GM18858 (cell line): ENCODE measurements around the gene XRRA1.
"Not testable (repeated sequence)": the region's sequence is repeated elsewhere in the genome, so short reads cannot be mapped to it uniquely, and the experiment has no call there.

Experiments used
- ATAC-seq: cut with Tn5 transposase; IDR thresholded peaks from one replicate; pipeline ENCODE4 v1.9.1; 2021; ENCODE audit not compliant: unreplicated experiment

Gene XRRA1

DNA sequence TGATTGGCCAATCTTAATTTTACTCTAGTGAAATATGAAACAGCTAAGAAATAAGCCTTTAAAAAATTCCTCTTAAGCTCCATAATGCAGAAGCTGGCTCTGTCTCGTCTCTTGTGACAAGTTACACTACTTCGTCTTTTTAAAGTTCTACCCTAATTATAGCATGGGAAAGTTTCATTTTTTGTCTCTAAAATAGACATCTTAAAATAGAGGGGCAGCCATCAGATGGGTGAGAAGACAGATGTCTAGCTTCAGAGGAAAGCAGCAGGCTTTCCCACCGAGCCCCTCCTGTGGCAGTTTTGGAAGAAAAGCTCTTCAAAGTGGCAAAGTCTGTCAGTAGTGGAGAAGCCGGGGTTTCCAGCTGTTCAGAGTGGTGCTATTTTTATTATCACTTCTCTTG is 39.5 kb downstream of the XRRA1 start:
- ATAC-seq = no peak

DNA sequence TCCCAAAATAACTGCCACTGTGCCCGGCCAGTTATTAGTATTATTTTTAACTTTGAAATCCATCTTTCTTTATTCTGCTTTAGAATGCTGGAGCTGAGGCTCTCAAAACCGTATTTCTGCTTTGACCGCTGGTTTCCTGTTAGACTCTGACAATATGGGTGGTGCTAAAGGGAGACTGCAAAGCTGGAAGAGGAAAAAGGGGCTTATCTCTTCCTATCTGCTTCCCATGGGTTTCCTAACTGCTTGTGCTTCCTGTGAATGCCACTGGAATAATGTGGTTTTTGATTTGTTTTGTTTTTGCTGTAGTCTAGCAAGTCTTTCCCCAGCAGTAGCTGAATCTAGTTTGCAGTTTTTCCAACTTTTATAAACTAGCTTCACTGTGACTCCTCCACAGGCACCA is 43.6 kb downstream of the XRRA1 start:
- ATAC-seq = no peak

DNA sequence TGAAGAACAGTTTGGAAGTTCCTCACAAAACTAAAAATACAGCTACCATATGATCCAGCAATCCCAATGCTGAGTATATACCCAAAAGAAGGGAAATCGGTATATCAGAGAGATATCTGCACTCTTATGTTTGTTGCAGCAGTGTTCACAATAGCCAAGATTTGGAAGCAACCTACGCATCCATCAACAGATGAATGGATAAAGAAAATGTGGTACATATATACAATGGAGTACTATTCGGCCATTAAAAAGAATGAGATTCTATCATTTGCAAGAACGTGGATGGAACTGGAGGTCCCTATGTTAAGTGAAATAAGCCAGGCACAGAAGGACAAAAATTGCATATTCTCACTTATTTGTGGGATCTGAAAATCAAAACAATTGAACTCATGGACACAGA is 46.5 kb downstream of the XRRA1 start:
- ATAC-seq = no peak

DNA sequence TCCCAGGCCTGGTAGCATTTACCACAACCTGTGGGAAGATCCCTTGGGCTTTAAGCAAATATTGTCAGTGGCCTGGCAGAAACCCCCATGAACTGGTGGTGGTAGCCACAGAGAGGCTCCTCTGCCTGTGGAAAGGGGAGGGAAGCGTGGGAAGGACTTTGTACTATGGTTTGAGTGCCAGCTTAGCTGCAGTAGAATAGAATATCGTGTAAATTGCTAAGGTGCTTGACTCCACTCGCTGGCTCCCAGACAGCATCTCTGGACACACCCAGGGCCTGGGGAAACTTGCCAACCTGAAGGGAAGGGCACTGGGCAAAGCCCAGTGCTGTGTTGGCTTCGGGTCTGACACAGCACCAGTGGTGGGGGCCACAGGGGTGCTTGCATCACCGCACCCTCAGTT is 52.6 kb downstream of the XRRA1 start:
- no peak for ATAC-seq

DNA sequence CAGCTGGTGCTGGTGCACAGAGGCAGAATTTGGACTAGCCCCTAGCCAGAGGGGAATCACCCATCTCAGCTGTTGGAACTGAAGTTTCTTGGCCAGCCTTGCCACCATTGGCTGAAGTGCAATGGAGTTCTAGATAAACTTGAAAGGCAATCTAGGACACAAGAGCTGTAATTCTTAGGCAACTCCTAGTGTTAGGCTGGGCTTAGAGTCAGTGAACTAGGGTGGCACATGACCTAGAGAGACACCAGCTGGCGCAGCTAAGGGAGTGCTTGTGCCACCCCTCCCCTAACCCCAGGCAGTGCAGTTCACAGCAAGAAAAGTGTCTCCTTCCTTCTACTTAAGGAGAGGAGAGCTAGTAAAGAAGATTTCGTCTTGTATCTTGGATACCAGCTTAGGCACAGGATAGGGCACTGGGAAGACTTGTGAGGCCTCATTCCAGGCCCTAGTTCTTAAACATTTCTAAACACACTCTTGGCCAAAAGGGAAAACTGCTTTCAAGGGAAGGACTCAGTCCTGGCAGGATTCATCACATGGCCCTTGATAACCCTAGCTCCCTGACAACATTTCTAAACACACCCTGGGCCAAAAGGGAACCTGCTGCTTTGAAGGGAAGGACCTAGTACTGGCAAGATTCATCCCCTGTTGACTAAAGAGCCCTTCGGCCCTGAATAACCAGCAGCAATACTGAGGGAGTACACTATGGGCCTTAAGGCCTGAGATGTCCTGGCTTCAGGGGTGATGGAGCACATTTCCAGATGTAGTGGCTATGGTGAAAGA is 53.4 kb downstream of the XRRA1 start:
- no peak for ATAC-seq

DNA sequence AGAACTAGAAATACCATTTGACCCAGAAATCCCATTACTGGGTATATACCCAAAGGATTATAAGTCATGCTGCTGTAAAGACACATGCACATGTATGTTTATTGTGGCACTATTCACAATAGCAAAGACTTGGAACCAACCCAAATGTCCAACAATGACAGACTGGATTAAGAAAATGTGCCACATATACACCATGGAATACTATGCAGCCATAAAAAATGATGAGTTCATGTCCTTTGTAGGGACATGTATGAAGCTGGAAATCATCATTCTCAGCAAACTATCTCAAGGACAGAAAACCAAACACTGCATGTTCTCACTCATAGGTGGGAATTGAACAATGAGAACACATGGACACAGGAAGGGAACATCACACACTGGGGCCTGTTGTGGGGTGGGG is 55.9 kb downstream of the XRRA1 start:
- not testable (repeated sequence) for ATAC-seq

DNA sequence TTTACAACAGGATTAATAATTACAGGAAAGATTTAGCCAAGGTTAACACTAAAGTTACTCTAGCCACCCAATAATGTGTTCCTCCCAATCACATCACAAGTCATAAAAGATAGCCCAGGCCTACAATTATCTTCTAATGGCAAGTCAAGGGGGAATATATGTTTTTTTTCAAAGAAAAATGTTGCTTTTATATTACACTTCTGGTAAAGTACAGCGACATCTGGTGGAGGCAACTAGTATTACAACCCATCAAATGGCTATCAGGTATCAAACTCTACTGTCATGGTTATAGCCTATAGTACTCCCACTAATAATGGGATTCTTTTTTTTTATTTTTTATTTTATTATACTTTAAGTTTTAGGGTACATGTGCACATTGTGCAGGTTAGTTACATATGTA is 71.8 kb downstream of the XRRA1 start:
- no peak for ATAC-seq

DNA sequence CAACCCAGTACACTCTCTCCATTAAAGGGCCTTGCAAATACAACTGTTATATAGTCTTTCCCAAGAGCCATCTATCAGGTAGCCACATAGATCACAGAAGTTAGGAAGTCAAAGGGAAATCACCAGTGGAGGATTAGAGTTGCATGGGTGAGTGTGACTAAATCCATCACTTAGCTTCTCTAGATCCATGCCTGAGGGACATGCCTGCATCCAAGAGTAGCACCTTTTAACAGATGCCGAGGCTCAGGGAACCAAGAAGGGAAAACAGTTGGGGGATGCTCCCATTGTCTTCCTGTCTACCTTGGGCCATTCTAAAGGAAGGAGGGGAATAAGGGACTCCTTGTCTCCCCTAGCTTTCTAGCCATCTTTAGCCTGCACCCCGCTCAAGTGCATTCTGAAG is 77.9 kb downstream of the XRRA1 start:
- ATAC-seq = no peak

DNA sequence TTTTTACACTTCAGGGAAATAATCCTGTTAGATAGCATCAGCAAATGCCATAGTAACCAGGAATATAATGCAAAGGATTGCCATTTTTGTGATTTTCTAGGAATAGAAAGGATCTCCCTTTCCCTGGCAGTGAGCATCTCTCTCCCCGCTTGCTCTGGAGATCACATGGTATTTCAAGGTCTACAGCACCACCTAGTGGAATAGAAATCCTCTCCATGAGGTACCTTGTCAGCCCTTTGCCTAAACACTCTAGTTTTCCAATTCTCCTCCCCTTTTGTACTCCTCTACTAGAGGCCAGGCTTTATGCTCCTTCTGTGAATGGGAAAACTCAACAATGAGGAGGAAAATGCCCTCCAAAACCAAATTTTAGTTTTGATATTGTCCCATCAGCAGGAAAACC is 78.4 kb downstream of the XRRA1 start:
- ATAC-seq = no peak

DNA sequence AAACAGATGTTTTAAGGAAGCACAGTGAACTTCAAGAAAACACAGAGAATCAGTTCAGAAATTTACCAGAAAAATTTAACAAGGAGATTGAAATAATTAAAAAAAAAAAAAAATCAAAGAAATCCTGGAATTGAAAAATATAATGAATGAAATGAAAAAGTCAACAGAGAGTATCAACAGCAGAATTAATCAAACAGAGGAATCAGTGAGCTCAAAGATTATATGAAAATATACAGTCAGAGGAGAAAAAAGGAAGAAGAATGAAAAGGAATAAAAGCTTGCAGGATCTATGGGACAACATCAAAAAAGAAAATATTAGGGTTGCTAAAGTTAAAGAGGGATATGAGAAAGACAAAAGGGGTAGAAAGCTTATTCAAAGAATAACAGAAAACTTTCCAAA is 82.3 kb downstream of the XRRA1 start:
- no peak for ATAC-seq

DNA sequence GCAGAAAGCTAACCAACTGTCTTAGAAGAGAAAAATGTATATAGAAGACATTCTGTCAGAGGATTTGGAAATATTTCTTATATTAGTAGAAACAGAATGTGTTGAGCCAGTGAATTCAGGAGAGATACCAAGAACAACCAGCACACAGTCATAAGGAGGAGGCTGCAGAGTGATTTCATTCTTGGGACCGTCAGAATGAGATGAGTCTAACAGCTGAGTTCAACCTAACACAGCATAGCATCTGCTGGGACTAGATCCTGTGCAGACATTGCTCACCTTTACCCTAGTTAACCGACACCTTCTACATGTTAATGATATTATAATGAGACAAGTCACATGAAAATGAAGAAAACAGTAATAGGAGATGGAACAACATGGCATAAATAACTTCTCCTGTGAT is 85.5 kb downstream of the XRRA1 start:
- no peak for ATAC-seq

DNA sequence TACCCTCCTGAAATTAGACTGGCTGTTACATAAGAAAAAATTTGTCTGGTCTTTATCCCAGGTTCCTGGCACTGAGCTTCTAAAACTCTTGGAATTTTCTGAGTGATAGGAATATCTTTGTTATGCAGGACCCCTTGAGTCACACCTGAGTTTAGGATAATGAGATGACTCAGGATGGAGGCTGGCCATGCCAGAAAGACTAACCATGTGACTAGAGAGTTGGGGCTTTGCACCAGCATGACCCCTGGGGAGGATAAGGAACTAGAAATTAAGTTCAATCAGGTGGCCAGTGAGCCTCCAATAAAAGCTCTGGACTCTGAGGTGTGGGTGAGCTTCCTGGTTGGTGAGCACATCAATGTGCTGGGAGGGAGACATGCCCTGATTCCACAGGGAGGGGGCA is 88.1 kb downstream of the XRRA1 start:
- ATAC-seq = no peak

DNA sequence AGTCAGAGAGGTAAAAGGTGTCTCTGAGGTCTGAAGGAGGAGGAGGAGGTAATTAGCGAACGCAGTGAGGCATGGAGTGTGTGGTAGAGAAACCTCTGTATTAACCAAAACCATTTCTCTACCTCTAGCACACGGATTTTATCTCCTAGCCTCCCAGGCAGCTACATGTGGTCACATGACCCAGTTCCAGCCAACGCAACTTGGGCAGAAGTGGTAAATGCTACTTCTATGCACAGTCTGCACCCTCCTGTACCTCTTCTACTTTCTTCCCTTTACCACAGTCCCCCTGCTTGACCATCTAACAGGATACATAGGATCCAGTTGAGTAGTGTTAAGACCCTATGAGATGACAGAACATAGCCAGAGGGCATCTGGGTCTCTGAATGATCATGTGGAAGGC is 95.7 kb downstream of the XRRA1 start:
- ATAC-seq = no peak

DNA sequence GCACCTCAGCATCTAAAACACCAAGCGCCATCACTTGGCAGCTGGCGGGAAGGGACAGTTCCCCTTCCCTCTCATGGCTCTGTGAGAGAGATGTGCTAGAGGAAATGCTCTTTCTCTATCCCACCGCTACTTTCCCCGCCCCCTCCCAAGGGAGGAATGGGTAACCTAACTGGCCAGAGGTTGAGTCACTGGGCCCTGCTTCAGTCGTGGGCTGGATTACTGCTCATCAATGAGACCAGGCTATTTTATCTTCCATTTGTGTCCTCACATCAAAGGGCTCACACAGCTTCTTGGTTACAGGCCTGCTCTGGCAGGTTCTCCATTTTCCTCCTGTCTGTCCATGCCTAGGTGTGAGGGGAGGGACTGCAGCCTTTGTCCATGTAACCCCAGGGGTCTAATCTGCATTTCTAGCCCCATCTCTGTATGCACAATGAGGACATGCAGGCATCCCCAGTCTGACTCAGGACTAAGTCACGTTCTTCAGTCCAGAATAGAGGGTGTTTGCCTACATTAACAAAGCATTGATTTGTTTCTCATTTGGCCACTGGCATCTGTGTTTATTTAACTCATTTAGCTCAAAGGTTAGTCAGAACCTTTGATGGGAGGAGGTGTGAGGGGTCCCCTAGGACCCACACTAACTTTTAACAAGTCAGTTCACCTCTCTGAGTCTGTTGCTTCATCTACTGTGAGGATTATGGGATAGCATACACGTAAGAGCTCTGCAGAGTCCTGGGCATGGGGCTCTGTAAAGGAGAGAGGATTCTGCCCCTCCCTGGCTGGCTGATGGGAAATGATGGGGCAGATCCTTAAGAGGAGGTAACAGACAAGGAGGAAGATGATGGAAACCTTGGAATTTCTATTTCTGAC is 99.1 kb downstream of the XRRA1 start:
- ATAC-seq = no peak

DNA sequence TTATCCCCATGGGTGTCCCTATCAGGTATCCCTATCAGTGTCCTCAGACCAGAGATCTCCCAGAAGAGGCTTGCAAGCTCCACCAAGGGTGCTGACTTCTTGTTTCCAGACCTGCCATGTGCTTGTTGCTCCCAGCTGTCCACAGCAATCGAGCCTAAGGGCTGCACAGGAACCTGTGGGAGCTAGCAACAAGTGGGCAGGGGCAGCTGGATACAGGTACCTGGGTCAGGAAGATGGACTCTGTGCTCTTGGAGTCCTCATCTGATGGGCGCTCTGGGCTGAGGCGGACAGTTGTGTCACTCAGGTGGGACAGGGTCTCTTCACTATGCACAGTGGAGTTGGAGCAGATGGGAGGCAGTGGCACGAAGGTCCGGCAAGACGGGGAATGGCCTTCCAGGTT is 101.0 kb downstream of the XRRA1 start:
- ATAC-seq = no peak

DNA sequence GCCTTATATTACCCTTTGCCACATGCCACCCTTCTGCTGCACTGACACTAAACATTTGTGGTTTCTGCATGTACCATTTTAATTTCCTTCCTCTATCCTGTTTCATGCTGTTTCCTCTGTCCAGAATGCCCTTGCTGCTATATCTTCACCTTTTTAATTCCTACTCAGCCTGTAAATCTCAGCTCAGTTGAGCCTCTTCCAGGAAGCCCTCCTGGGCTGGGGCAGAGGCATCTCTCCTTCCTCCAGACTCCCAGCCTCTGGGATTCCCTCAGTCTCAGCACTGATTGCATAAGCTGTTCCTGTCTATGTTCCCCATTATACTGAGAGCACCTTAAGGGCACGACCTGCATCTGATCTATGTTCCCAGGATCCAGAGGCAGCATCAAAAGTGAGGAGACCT is 101.5 kb downstream of the XRRA1 start:
- ATAC-seq = no peak

DNA sequence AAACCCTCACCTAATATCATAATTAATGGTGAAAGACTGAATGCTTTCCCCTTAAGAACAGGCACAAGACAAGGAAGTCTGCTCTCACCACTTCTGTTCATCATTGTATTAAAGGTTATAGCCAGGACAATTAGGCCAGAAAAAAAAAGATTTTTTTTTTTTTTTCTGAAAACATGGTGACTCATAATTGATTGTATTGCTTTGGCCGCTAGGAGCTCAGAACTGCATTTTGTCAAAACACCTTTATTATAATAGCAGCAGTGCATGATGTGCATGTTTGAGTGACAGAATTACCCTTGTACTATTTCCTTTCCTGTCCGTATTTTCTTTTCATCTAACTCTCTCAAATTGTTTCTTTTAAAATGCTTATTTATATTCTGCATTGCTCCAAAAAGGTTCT is 102.1 kb downstream of the XRRA1 start:
- ATAC-seq = no peak

DNA sequence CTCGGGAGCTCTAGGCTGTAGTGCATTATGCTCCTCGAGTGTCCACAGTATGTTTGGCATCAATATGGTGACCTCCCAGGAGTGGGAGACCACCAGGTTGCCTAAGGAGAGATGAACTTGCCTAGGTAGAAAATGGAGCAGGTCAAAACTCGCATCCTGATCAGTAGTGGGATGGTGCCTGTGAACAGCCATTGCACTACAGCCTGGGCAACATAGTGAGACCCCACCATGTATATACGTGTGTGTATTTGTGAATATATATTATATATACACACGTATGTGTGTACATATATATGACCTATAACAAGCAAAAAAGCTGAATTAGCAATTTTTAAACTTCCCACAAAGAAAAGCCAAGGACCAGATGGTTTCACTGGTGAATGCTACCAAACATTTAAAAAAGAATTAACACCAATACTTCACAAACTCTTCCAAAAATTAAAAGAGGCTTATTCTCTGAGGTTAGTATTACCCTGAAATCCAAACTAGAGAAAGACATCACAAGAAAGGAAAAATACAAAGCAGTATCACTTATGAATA is 102.8 kb downstream of the XRRA1 start:
- no peak for ATAC-seq

DNA sequence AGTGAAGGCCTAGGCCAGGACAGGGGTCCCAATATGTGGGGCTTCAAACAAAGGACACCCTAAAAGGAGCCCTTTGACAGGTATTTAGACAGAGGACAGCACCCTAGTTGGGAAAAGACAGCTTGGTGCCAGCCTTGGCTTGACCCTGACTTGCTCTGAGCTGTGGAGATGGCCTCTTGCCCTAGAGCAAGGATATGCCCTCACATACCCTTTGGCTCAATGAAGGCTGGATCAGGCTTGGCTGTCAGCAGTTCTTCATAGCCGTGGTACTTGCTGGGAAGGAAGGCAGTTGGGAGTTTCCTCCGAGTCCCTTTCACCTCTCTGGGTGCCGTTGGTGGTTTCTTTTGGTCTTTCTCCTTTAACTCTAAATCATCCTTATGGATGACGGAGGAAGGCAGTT is 104.0 kb downstream of the XRRA1 start:
- ATAC-seq = no peak

DNA sequence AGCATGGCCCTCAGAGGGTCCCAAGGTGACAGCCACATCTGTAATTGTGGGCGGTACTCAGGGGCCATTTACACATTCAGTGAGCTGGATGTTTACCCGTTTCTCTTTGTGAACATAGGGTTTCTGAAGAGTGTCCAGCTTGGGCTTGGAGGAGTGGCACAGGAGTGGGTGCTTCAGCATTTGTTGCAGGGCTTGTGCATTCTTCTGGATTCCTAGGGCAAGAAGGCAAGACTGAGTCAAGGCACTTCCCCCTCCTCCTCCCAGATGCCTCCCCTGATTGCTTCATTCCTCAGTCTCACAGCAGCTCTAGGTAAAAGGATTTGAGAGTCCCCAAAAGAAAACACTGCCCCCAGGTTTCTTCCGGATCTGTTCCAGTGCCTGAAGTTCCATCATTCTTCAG is 104.8 kb downstream of the XRRA1 start:
- no peak for ATAC-seq

DNA sequence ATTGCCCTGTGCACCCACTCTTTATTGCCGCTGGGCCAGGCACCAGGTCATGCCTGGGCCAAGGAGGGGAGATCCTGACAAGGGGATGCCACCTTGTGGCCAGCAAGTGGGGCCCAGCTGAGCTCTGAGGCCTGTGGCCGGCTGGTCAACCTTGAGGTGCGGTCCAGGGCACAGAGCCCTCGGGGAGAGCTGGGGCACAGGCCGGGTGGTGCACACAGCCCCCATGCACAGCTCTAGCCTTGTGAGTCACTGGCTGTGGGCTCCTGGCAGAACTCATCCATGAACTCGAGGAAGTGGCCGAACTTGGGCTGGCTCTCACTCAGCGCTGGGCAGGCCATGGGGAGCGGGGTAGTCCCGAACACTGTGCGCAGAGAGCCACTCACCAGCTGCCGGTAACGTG is 105.9 kb downstream of the XRRA1 start:
- ATAC-seq = no peak

DNA sequence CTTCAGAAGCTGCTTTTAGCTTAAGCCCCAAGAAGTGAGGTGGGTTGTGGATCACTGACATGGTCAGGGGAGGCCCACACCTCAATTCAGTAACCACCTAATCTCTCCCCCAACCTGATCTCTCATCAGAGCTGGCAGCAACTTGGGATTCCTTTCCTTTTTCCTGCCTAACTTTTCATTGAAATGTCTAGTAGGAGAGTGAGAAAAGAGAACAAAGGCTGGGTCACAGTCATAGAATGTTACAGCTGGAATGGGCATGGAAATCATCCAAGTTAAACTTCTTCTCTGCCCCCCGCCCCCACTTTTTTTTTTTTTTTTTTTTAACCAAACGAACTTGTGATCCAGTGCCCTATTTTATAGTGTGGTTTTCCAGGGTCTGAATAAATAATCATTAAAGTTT is 108.4 kb downstream of the XRRA1 start:
- ATAC-seq = no peak
